Stomach smooth muscle (tissue), 2 donors: ENCODE measurements around the gene SDS.

Source experiments
- H3K27ac ChIP-seq: one replicate; pipeline ENCODE4 v1.7.0; 2013; ENCODE audit warnings: mild to moderate bottlenecking, low read length, inconsistent platforms
- H3K27me3 ChIP-seq, 2 donors: one replicate each; pipeline ENCODE4 v1.7.0; 2013; ENCODE audit warnings: low read length in 2 of 2; ENCODE audit not compliant: insufficient read depth in 2 of 2, control insufficient read depth in 1 of 2
- H3K36me3 ChIP-seq, 2 donors: one replicate each; pipeline ENCODE4 v1.7.0; 2013; ENCODE audit warnings: low read length in 2 of 2; ENCODE audit not compliant: control insufficient read depth in 2 of 2, insufficient read depth in 2 of 2
- H3K4me1 ChIP-seq: one replicate; pipeline ENCODE4 v1.7.0; 2013; ENCODE audit warnings: low read length; ENCODE audit not compliant: control insufficient read depth, insufficient read depth
- H3K4me3 ChIP-seq, 2 donors: one replicate each; pipeline ENCODE4 v1.7.0; 2013; ENCODE audit warnings: low read length in 2 of 2
- H3K9ac ChIP-seq, 2 donors: one replicate each; pipeline ENCODE4 v1.7.0; 2013; ENCODE audit warnings: low read length in 2 of 2, mild to moderate bottlenecking in 1 of 2
- H3K9me3 ChIP-seq, 2 donors: one replicate each; pipeline ENCODE4 v1.7.0; 2013; ENCODE audit warnings: low read length in 2 of 2; ENCODE audit not compliant: control insufficient read depth in 2 of 2
- donor health status: healthy.
- donor health status: Pancreatic carcinoma.

Gene SDS

DNA sequence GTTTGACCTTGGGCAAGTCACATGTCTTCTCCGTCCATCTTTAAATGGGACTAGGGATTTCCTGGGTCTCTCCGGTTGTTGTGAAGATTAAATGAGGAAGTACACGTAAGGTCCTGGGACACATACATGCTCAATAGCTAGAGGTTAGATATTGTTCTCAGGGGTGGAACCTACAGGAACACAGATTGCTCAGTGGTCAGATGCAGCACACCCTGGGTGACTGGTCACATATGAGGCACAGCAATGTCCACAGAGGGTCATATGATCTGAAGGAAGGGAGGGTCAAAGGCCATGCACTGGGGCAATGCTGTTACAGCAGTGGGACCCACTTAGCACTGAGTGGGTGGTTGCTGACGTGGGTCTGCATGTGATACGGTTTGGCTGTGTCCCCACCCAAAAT is 57.3 kb downstream of the SDS start:
- H3K36me3 ChIP-seq: no peaks in the 10 kb centered on the region
- no peaks in the 10 kb centered on the region for H3K9me3 ChIP-seq
- no peak overlapping the region for H3K4me3 ChIP-seq
- H3K9ac ChIP-seq: no peak overlapping the region
- H3K27me3 ChIP-seq: no peaks in the 10 kb centered on the region
- no peaks in the 10 kb centered on the region for H3K4me1 ChIP-seq
- no peak overlapping the region for H3K27ac ChIP-seq

DNA sequence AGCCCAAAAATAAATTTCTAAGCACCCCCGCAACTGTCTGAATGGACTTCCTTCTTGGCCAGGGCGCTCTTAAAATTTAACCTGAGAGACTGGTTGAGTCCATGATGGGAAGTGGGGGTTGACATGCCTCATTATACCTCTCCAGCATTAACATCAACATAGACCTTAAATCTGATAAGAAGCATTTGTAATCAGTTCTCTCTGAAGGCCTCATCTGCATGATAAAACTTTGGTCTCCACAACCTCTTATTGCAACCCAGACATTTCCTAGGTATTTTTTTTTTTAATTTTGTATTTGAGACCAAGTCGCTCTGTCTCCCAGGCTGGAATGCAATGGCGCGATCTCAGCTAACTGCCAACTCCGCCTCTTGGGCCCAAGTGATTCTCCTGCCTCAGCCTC is 58.4 kb downstream of the SDS start:
- Histone ChIP-seq H3K4me1 (no peaks in the 10 kb centered on the region), H3K4me3 (no peak overlapping the region), H3K27me3 (no peaks in the 10 kb centered on the region), H3K27ac (no peak overlapping the region), H3K9ac (no peak overlapping the region), H3K36me3 (no peaks in the 10 kb centered on the region), H3K9me3 (no peaks in the 10 kb centered on the region)
